Activated B cell treated with CpG ODN at 0.5 μM for 24 hours (primary cell): ENCODE measurements around the gene PIP5KL1. TPM values are rescaled to one million over a fixed set of nuclear protein-coding genes. Genes with fewer than 3 reads are reported as not detected.

Source experiments
- ATAC-seq: fragments of 200-7000 bp; cut with Tn5 transposase; one replicate; pipeline ENCODE4 v1.10.0; 2021; ENCODE audit warnings: low read depth, mild to moderate bottlenecking, moderate library complexity
- CTCF ChIA-PET: fragments of 350-600 bp; sonication (Branson Sonifier 250); formaldehyde crosslinking; loops from one replicate; lab custom pipeline; 2021; ENCODE audit warnings: antibody characterized with exemption; lab: Charles Lee
- POLR2A ChIA-PET: fragments of 350-600 bp; sonication (Branson Sonifier 250); formaldehyde crosslinking; loops from one replicate; lab custom pipeline; 2021; ENCODE audit warnings: antibody characterized with exemption; lab: Charles Lee
- DNase-seq: peaks from one replicate; pipeline ENCODE4 v3.0.0; 2022
- H3K27ac Mint-ChIP-seq: one replicate; pipeline ENCODE4 v1.8.0; 2020; ENCODE audit warnings: mixed read lengths
- H3K27me3 Mint-ChIP-seq: one replicate; pipeline ENCODE4 v1.8.0; 2021; ENCODE audit warnings: mixed read lengths
- H3K36me3 Mint-ChIP-seq: one replicate; pipeline ENCODE4 v1.8.0; 2021; ENCODE audit warnings: low read depth, mixed read lengths
- H3K4me1 Mint-ChIP-seq: one replicate; pipeline ENCODE4 v1.8.0; 2021; ENCODE audit warnings: mixed read lengths
- H3K4me3 Mint-ChIP-seq: one replicate; pipeline ENCODE4 v1.8.0; 2020; ENCODE audit warnings: mild to moderate bottlenecking, mixed read lengths
- H3K9me3 Mint-ChIP-seq: one replicate; pipeline ENCODE4 v1.8.0; 2020; ENCODE audit warnings: mixed read lengths
- intact Hi-C: fragments of 100-400 bp; cut with micrococcal nuclease; formaldehyde crosslinking; loops from one replicate; pipeline ENCODE4 v1.15.1; 2024
- total RNA-seq: library from RNA; stranded (reverse); gene quantifications from 2 replicates; pipeline ENCODE4 v1.2.3, GENCODE V29; 2022
- TF ChIP-seq, protein P1 (sequence below): fragments of 200-600 bp; IDR thresholded peaks from one replicate; pipeline ENCODE4 v1.8.0; 2022; ENCODE audit warnings: antibody characterized with exemption, mild to moderate bottlenecking

Gene PIP5KL1
- total RNA-seq, 1 donor from 2014 or later, result 1.8 TPM

DNA sequence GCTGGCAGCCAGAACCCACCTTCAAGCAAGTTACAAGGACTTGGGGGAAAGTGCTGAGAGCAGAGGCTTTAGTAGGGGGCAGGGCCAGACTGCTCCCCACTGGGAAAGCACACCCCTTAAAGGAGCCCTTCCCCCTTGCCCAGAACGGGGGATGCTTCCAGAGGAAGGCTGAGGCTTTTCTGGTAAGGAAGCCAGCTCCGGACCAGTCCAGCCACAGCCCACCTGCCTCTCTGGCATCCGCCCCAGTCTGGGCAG lies 11.3 kb upstream of the PIP5KL1 start:
- Mint-ChIP-seq H3K27ac (no peak overlapping the region), H3K27me3 (no peaks in the 10 kb centered on the region), H3K9me3 (no peaks in the 10 kb centered on the region), H3K36me3 (peaks cover 61% of the 10 kb centered on the region), H3K4me1 (peaks cover 33% of the 10 kb centered on the region), H3K4me3 (no peak overlapping the region)
- ATAC-seq (no peak), DNase-seq (no peak)
- intact Hi-C loops, result loop anchor here (2.0 kb wide), 2 partner anchors 39 to 143 kb away; partner anchors contain the start of gene EEIG1
- TF ChIP-seq, protein P1, sequence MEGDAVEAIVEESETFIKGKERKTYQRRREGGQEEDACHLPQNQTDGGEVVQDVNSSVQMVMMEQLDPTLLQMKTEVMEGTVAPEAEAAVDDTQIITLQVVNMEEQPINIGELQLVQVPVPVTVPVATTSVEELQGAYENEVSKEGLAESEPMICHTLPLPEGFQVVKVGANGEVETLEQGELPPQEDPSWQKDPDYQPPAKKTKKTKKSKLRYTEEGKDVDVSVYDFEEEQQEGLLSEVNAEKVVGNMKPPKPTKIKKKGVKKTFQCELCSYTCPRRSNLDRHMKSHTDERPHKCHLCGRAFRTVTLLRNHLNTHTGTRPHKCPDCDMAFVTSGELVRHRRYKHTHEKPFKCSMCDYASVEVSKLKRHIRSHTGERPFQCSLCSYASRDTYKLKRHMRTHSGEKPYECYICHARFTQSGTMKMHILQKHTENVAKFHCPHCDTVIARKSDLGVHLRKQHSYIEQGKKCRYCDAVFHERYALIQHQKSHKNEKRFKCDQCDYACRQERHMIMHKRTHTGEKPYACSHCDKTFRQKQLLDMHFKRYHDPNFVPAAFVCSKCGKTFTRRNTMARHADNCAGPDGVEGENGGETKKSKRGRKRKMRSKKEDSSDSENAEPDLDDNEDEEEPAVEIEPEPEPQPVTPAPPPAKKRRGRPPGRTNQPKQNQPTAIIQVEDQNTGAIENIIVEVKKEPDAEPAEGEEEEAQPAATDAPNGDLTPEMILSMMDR, result no peak
- POLR2A ChIA-PET, result interaction anchor here (1.1 to 1.3 kb wide), 4 partner anchors 11 to 93 kb away, joined by 3 to 6 read pairs (median 4); partner anchors contain the start of gene PIP5KL1
- CTCF ChIA-PET, result interaction anchor here (0.8 to 7.3 kb wide), 8 partner anchors 8 to 175 kb away, joined by 3 to 160 read pairs (median 4); partner anchors contain the start of gene PIP5KL1

DNA sequence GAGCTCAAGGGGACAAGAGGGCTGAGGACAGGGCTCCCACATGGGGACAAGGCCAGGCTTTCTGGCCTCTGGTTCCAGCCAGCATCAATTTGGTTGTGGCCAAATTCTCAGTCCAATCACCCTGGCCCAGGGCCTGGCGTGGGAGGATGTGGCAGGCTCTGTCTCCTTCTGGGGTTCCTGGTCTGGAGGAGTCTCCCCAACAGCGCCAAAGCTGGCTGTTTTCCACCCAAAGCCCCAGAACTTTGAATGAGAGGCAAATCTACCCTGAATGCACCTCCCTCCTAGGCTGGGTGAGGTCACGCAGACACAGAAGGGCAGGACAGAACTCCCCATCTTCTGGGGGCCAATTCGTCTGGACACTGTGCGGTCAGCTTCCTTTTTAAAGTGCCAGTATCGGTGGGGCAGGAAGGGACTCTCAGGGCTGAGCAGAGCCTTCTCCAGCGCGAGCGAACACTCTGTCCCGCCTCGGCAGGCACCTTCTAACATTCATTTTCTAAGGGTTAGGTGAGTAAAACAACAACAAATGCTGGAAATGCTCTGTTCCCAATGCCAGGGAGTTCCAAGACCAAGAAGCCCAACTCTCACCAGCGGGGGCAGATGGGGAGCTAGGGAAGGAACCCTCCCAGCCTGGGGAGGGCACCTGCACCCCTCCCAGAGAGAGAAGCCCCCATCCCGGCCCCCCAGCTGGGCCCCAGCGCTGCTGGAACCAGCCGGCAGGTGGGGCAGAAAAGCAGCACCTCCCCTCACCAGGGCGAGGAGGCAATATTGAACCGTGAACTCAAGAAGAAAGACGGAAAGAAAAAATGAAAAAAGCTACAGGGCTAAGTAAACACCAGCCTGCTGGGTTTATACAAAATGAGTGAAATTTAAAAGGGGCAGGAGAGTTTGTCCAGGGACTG lies 10.7 kb upstream of the PIP5KL1 start:
- TF ChIP-seq, protein P1, result no peak
- ChIA-PET POLR2A (interaction anchor here (1.2 to 1.3 kb wide), 3 partner anchors 42 to 94 kb away, joined by 3 to 6 read pairs (median 5); no protein-coding TSS in a partner anchor), CTCF (interaction anchor here (1.1 to 7.3 kb wide), 7 partner anchors 7 to 176 kb away, joined by 3 to 160 read pairs (median 5); partner anchors contain the start of gene PIP5KL1)
- H3K27ac Mint-ChIP-seq, result peak overlapping the region; percentile 14
- intact Hi-C loops, result no loop called here
- H3K36me3 Mint-ChIP-seq, result peaks cover 60% of the 10 kb centered on the region
- no peaks in the 10 kb centered on the region for H3K27me3 Mint-ChIP-seq
- DNase-seq, result no peak
- no peak overlapping the region for H3K4me3 Mint-ChIP-seq
- ATAC-seq, result no peak
- no peaks in the 10 kb centered on the region for H3K9me3 Mint-ChIP-seq
- peaks cover 39% of the 10 kb centered on the region for H3K4me1 Mint-ChIP-seq

GRCh38 chr9:127940593-127940992 lies 10.0 kb upstream of the PIP5KL1 start:
- POLR2A ChIA-PET, result interaction anchor here (1.2 kb wide), 1 partner anchor 94 kb away, joined by 5 read pairs; no protein-coding TSS in a partner anchor
- H3K4me3 Mint-ChIP-seq, result no peak overlapping the region
- H3K27me3 Mint-ChIP-seq, result no peaks in the 10 kb centered on the region
- intact Hi-C loops, result no loop called here
- CTCF ChIA-PET, result interaction anchor here (1.1 to 7.3 kb wide), 2 partner anchors 19 to 95 kb away, joined by 3 to 160 read pairs; no protein-coding TSS in a partner anchor
- ATAC-seq (no peak), DNase-seq (no peak)
- peak overlapping the region; percentile 14 for H3K27ac Mint-ChIP-seq
- TF ChIP-seq, protein P1, result no peak
- peaks cover 63% of the 10 kb centered on the region for H3K36me3 Mint-ChIP-seq
- no peaks in the 10 kb centered on the region for H3K9me3 Mint-ChIP-seq
- H3K4me1 Mint-ChIP-seq, result peaks cover 46% of the 10 kb centered on the region

GRCh38 chr9:127938298-127938690 lies 7.7 kb upstream of the PIP5KL1 start:
- DNase-seq (no peak), ATAC-seq (no peak)
- TF ChIP-seq, protein P1, result no peak
- CTCF ChIA-PET, result interaction anchor here (7.3 kb wide), 1 partner anchor 98 kb away, joined by 160 read pairs; no protein-coding TSS in a partner anchor
- Mint-ChIP-seq H3K4me1 (peaks cover 43% of the 10 kb centered on the region), H3K27ac (peak overlapping the region; percentile 94), H3K27me3 (no peaks in the 10 kb centered on the region), H3K4me3 (peak overlapping the region; percentile 94), H3K36me3 (peaks cover 53% of the 10 kb centered on the region), H3K9me3 (no peaks in the 10 kb centered on the region)
- POLR2A ChIA-PET, result interaction anchor here (0.6 kb wide), 1 partner anchor 205 kb away, joined by 5 read pairs; no protein-coding TSS in a partner anchor
- intact Hi-C loops, result no loop called here
